Fibroblast of gingiva (primary cell): ENCODE measurements around the gene IFI44.
A peak's percentile ranks its signal among the peaks of the same experiment; 100 is the strongest.

Experiments
- DNase-seq: peaks from one replicate; pipeline ENCODE4 v3.0.0-alpha.2; 2011; ENCODE audit warnings: low read depth

Gene IFI44

DNA sequence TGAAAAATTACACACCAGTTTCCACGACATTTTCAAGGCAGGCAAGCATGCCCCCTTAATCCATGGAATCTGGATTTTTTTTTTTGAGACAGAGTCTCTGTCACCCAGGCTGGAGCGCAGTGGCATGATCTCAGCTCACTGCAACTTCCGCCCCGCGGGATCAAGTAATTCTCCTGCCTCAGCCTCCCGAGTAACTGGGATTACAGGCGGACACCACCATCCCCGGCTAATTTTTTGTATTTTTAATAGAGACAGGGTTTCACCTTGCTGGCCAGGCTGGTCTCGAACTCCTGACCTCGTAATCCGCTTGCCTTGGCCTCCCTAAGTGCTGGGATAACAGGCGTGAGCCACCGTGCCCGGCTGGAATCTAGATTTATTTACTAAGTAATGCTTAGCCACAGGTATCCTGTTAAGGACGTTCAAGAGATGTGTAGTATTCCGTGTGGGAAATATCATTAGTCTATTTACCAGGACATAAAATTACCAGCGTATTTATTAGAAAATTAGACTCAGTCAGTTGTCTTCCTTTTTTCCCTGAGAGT, 2.5 kb downstream of the IFI44 start:
- DNase-seq = no peak

GRCh38 chr1:78658901-78659300, 9.3 kb downstream of the IFI44 start:
- DNase-seq = peak; percentile 18

DNA sequence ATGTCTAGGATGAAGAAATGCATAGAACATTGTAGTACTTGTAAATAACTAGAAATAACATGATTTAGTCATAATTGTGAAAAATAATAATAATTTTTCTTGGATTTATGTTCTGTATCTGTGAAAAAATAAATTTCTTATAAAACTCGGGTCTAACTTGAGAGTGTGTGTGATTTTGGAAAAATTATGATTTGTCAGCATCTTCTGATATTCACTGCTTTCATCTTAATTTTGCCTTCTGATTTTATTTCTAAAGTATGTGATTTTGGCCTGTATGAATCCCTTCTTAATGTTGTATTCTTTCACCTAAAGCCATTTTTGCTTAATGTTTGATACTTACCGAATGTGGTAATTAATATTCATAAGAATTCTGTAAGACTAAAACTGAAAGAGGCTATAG, 14.3 kb downstream of the IFI44 start:
- DNase-seq = no peak

DNA sequence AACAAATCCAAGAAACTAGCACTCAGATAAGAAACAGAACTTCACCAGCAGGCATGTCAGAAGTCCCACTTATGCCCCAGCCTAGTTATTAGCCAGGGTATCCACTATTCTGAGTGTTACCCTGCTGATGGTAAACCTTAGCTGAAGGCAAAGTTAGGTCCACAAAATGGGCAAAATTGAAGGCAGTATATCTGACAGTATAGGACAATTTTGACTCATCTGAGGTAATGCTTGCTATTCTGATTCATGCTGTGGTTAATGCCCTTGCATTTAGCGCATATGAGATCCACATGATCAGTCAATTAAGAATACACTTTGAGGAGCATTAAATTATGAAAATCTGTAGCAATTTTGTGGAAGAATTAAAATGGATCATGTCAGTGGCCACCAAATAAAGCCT, 15.1 kb downstream of the IFI44 start:
- DNase-seq = no peak

DNA sequence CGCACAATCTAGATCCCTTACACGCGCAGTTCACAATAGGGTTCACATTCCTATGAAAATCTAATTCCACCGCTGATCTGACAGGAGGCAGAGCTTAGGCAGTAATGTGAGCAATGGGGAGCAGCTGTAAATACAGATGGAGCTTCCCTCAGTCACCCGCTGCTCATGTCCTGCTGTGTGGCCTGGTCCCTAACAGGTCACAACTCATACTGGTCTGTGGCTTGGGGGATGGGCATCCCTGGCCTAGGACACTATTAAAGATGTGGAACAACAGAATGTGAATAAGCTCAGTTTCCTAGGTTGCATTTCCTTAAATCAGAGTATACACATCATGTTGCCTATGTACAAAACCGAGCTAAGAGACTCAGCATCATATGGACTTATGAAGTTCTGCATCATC, 16.2 kb downstream of the IFI44 start:
- no peak for DNase-seq

DNA sequence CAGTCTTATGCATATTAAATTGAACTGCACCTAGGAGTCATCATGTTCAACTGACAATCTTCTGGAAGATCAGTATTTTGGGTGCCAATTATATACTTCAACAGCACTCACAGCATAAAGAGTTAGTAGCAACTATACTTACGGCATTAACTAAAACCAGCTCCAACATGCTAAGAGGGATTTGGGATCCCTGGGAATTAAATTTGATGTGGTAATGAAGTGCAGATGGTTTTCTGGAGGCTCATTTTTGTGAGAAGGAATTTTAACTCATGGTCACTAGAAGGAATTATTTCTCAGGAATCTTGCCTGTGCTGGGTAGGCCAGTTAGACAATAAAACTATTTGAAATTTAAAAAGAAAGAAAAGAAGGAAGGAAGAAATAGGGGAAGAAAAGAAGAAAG, 18.3 kb downstream of the IFI44 start:
- peak; percentile 23 for DNase-seq

DNA sequence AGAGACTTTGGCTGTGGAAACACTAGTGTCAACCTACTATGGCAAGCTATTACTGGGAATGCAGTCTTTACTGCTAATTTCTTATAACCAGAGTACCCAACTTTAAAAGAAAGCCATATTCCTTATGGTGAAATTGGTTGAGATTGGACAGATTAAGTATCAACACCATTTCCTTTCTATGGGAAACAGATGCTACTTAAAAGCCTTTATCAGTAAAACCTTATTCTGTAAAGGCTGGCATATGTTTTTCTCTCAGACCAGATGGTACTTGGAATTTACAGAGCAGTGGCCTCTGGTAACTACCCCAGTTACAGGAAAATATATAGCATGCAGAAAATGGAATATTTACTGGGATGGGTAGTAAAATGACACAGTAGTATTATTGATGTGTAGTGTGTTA, 18.8 kb downstream of the IFI44 start:
- no peak for DNase-seq

- DNase-seq = no peak
Measured at GRCh38 chr1:78672428-78672827, 22.8 kb downstream of the IFI44 start.

GRCh38 chr1:78673120-78673519, 23.5 kb downstream of the IFI44 start:
- DNase-seq = no peak

GRCh38 chr1:78676347-78676982, 26.8 kb downstream of the IFI44 start:
- peak; percentile 61 for DNase-seq

DNA sequence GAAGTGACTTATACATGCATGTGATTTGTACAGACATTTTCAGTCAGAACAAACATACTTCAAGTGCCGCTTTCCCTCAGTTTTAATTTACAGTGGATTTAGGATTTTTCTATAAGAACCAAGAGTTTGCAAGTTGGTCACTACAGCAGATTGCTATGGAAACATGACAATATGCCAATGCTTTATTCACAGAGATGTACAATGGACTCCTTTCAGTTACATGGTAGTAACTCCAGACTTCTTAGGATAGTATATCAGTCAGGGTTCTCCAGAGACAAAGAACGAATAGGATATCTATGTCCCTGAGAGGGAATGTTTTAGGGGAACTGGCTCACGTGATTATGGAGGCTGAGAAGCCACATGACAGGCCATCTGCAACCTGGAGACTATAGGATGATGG, 27.4 kb downstream of the IFI44 start:
- no peak for DNase-seq

GRCh38 chr1:78677788-78678187, 28.2 kb downstream of the IFI44 start:
- DNase-seq = no peak

- no peak for DNase-seq
Measured at GRCh38 chr1:78678324-78678723, 28.7 kb downstream of the IFI44 start.

DNA sequence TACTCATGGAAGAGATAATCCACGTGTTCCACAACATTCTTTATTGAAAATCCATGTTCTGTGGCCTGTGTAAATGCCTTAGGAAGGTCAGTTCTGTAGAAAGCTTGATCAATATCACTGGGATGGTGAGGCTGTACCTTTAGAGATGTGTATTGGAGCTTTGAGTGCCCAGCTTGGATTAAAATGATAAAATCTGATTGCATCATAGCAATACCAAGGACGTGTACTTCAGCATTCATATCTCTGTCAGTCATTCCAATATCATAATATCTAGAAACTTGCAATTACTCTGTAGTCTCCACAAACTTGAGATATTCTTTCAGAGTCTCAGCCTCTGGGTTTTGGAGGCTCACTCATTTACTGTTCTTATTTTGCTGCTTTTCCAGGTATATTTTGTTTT, 31.6 kb downstream of the IFI44 start:
- no peak for DNase-seq

DNA sequence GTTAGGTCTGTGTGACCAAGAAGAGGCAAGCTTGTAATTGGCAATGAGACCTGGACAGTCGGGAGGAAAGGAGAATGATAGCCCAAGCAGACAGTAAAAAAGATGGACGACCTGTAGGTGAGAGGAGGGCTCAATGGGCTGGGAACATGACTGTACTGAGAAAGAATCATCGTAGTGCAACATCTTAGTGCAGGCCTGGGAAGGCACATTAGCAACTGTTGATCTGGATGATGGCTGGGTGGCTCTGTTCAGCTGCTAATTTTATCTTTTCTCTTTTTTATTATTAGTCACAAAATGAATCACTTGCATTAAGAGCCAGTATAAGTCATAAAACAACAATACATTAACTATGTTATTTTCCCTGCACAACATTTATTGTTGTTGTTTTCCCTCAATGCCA, 32.9 kb downstream of the IFI44 start:
- no peak for DNase-seq

DNA sequence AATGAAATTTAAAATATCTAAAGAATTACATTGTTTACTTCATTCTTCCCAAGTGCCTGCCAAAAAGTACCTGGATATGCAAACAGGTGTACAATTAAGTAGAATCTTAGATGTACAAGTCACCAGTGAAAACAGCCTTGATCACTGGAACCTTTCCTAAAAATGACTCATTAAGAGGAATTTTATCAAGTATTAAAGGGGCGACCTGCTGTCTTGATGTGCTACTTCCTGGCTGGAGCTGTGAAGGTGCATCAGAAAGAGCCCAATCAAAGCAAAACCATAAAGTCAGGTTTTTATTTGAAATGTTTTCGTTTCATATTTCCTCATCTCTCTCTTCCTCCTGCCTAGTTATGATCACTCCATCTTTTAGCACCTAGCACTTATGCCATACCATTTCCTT, 33.4 kb downstream of the IFI44 start:
- DNase-seq = no peak

DNA sequence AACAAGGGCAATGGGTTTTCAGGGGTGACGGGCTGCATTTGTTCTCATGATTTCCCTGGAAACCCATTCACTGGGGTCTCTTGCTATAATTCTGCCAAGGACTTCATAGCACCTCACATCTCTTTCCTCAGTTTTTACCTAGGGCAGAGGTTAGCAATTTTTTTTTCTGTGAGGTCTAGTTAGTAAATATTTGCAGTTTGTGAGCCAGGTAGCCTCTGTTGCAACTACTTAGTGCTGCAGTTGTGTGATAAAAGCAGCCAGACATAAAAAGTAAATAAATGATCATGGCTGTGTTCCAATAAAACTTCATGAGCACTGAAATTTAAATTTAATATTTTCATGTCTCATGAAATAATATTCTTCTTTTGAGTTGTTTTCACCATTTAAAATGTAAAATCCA, 37.7 kb downstream of the IFI44 start:
- DNase-seq = no peak

GRCh38 chr1:78687914-78688313, 38.3 kb downstream of the IFI44 start:
- no peak for DNase-seq

DNA sequence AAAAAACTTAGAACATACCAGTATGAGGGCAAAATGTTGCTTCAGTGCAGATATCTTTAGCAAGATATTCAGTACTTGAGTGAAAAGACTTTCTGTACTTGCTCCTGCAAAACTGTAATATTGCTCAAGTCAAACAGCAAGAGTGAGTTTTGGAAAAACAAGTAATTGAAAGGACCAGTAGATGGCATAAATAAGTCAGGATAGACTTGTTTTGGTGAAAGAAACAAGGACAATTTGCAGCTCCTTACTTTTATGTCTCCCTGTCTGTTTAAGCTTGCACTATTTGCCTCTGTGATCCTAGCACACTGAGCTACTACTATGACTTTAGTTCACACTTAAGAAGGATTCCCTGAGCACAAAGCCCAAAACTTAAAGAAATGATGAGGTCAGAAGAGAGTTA, 39.1 kb downstream of the IFI44 start:
- peak; percentile 81 for DNase-seq

DNA sequence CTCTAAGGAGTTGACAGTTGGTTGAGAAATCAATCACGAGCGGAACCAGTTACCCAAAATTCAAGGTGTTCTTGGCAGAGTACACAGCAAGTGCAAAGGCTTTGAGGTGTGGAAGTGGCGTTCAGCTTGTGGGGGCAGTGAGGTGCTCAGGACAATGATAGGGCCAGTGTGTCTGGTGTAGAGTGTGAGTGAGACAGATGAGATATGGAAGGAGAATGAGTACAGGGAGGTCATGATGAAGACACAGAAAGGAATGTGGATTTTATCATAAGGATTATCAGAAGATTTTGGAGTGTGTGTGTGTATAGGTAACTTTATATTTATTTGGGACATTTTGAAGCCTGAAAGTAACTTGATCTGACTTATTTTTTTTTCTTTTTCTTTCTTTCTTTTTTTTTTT, 40.9 kb downstream of the IFI44 start:
- DNase-seq = no peak

- DNase-seq = no peak
Measured at GRCh38 chr1:78691995-78692747, 42.5 kb downstream of the IFI44 start.

- DNase-seq = no peak
Measured at GRCh38 chr1:78699813-78700212, 50.2 kb downstream of the IFI44 start.

GRCh38 chr1:78702426-78702825, 52.8 kb downstream of the IFI44 start:
- no peak for DNase-seq

DNA sequence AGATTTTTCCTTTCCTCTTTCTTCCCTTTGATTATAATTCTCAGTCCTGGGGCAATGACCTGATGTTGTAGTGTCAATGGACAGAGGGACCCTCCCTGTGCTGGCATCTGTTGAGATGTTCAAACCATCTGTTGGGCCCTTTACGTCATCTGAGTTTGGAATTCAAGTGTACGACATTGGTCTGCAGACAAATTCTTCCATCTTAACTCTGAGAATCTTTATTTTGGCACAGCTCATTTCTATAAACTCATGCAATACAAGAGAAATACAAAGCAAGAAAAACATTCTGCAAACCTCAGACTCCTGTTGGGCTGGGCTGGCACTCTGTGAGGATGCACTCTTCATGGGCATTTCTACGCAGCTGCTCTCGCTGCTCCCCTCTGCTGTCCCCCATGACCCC, 54.2 kb downstream of the IFI44 start:
- no peak for DNase-seq
